ENCODE measurements around the gene DLG1. TPM values are rescaled to one million over a fixed set of nuclear protein-coding genes. Genes with fewer than 3 reads are reported as not detected.
A peak's percentile ranks its signal among the peaks of the same experiment; 100 is the strongest.

The DLG1 gene
- total RNA-seq, 1 donor from 2014 or later = 77.5 TPM

DNA sequence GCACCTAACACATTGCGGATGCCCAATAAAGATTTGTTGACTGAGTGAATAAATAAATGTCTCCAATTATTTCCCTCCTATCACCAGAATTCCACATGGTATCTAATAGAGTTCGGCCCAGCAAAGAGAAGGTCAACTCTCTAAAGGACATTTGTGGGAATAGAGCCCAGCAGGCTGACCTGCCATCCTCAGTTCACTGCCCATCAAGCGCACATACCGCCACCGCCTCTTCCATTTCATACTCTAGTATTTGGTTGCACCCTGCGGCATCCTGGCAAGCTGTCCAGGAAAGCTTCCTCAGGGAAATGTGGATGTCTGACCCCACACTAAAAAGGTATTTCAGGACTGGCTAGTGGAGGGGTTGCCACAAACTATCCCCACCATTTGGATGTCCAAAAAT lies 29.8 kb upstream of the DLG1 start:
- intact Hi-C loops (cut with DNase I) = no loop called here
- ATAC-seq = no peak
- Histone ChIP-seq H3K36me3 (no peaks in the 10 kb centered on the region), H3K27ac (no peak overlapping the region), H3K4me3 (no peak overlapping the region), H3K4me1 (no peaks in the 10 kb centered on the region), H3K27me3 (no peaks in the 10 kb centered on the region), H3K9me3 (no peaks in the 10 kb centered on the region)
- DNase-seq = no peak
- TF ChIP-seq, protein P1, sequence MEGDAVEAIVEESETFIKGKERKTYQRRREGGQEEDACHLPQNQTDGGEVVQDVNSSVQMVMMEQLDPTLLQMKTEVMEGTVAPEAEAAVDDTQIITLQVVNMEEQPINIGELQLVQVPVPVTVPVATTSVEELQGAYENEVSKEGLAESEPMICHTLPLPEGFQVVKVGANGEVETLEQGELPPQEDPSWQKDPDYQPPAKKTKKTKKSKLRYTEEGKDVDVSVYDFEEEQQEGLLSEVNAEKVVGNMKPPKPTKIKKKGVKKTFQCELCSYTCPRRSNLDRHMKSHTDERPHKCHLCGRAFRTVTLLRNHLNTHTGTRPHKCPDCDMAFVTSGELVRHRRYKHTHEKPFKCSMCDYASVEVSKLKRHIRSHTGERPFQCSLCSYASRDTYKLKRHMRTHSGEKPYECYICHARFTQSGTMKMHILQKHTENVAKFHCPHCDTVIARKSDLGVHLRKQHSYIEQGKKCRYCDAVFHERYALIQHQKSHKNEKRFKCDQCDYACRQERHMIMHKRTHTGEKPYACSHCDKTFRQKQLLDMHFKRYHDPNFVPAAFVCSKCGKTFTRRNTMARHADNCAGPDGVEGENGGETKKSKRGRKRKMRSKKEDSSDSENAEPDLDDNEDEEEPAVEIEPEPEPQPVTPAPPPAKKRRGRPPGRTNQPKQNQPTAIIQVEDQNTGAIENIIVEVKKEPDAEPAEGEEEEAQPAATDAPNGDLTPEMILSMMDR (IDR thresholded peaks at IDR 0.05) = no peak

DNA sequence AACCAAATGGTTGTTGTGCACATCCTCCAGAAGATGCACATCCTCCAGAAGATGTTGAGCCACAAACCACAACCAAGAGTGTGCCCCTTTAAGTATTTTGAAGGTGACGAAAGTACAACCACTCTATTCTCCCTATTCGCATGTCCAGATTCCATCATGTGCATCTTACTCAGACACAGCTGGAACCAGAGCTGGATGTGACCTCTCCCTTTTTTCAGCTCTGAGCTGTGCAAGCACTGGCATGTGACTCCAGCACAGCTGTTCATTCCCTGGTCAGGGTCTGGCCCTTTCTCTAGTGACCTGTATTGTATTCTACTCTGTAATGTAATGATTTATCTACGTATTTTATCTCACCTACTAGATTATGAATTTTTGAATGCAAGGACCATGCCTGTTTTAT lies 29.3 kb upstream of the DLG1 start:
- no peaks in the 10 kb centered on the region for H3K36me3 ChIP-seq
- intact Hi-C loops (cut with DNase I) = no loop called here
- H3K27ac ChIP-seq = no peak overlapping the region
- DNase-seq (no peak), ATAC-seq (peak; percentile 20)
- no peaks in the 10 kb centered on the region for H3K9me3 ChIP-seq
- H3K4me1 ChIP-seq = no peaks in the 10 kb centered on the region
- H3K4me3 ChIP-seq = no peak overlapping the region
- H3K27me3 ChIP-seq = no peaks in the 10 kb centered on the region
- TF ChIP-seq, protein P1 (IDR thresholded peaks at IDR 0.05) = no peak

DNA sequence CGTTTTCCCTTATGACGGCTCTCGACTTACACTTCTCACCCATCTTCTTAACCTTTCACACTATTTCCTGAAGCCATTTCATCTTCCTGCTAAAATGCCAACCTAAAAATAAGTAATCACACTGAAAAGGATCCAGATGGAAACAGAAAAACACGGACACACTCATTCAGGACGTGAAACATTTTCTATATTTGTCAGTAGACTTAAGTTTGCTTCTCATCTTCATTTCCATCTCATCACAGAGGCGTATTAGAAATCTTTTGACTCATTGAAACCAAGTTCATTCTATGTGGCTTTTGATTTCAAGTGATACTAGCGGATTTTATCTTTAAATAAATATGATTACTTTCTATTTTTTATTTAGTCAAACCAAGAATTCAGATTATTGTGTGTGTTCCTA lies 27.4 kb upstream of the DLG1 start:
- intact Hi-C loops (cut with DNase I) = no loop called here
- no peak for DNase-seq
- Histone ChIP-seq H3K27me3 (no peaks in the 10 kb centered on the region), H3K9me3 (no peaks in the 10 kb centered on the region), H3K27ac (no peak overlapping the region), H3K4me1 (no peaks in the 10 kb centered on the region), H3K4me3 (no peak overlapping the region), H3K36me3 (no peaks in the 10 kb centered on the region)
- ATAC-seq = no peak
- TF ChIP-seq, protein P1 (IDR thresholded peaks at IDR 0.05) = no peak

DNA sequence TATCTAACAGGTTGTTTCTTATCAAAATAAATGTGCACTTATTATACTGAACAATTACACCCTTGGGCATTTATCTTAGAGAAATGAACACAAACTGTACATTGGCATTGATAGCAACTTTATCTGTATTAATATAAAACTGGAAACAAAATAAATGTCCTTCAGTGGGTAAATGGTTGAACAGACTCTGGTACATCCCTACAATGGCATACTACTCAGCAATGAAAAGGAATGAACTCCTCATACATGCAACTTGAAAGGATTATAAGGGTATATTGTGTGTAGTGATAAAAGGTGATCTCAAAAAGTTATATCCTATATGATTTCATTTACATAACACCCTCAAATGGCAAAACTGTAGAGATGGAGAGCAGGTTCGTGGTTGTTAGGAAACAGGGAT lies 23.7 kb upstream of the DLG1 start:
- ATAC-seq (no peak), DNase-seq (no peak)
- no peaks in the 10 kb centered on the region for H3K9me3 ChIP-seq
- H3K4me3 ChIP-seq = no peak overlapping the region
- no peak overlapping the region for H3K27ac ChIP-seq
- intact Hi-C loops (cut with DNase I) = no loop called here
- H3K27me3 ChIP-seq = no peaks in the 10 kb centered on the region
- no peaks in the 10 kb centered on the region for H3K36me3 ChIP-seq
- no peaks in the 10 kb centered on the region for H3K4me1 ChIP-seq
- TF ChIP-seq, protein P1 (IDR thresholded peaks at IDR 0.05) = no peak

DNA sequence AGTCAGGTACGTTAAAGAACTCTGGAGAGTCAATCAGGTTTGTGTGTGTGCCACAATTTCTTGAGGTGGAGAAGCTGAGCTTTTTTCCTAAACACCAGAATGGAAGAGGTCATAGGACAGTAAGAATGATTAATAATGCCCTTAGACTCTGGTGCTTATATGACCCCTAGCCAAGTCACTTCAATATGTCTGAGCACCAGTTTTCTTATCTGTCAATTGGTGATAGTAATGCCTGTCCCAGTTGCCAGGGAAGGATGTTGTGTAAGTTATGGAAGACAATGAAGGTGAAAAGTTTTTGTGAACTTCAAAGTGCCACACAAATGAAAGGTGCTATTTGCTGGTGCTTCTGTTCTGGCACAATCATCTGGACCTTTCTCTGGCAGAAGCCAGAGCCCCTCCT lies 22.2 kb upstream of the DLG1 start:
- DNase-seq (no peak), ATAC-seq (no peak)
- Histone ChIP-seq H3K27me3 (no peaks in the 10 kb centered on the region), H3K4me1 (no peaks in the 10 kb centered on the region), H3K27ac (no peak overlapping the region), H3K36me3 (no peaks in the 10 kb centered on the region), H3K9me3 (no peaks in the 10 kb centered on the region), H3K4me3 (no peak overlapping the region)
- TF ChIP-seq, protein P1 (IDR thresholded peaks at IDR 0.05) = no peak
- intact Hi-C loops (cut with DNase I) = no loop called here

DNA sequence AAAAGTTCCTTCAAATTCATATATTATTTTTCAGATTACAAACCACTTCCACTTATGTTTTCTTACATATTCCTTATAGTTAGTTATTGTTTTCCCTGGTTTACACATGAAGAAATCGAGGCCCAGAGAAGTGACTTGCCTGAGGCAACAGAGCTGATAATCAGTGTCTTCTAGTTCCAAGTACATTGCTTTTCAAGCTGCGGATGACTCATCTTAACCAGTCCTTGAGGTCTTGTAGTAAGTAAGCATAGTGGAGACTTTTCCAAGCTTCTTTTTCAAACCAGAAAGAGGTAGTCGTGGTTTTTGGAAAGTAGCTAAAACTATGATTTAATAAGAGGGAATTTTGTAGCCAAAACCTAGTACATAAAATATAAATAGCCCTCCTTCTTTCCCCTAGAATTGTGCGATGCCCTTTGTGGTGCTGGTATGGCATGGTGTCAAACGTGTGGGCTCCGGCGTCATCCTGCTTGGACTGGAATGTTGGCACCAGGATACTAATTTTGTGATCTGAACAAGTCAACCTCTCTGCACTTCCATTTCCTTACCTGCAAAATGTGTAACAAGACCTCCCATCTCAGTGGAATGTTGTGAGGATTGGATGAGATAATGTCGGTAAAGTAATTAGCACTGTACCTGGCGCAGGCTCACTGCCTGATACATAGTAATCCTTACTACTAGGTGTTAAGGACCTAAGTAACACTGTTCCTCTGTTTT lies 19.0 kb upstream of the DLG1 start:
- no peaks in the 10 kb centered on the region for H3K9me3 ChIP-seq
- no peaks in the 10 kb centered on the region for H3K4me1 ChIP-seq
- ATAC-seq (peak; percentile 23), DNase-seq (no peak)
- intact Hi-C loops (cut with DNase I) = no loop called here
- no peaks in the 10 kb centered on the region for H3K36me3 ChIP-seq
- TF ChIP-seq, protein P1 (IDR thresholded peaks at IDR 0.05) = no peak
- H3K27me3 ChIP-seq = no peaks in the 10 kb centered on the region
- H3K27ac ChIP-seq = no peak overlapping the region
- no peak overlapping the region for H3K4me3 ChIP-seq
